ENCODE measurements around the gene MOSPD3. TPM values are rescaled to one million over a fixed set of nuclear protein-coding genes. Genes with fewer than 3 reads are reported as not detected.
A peak's percentile ranks its signal among the peaks of the same experiment; 100 is the strongest.

The MOSPD3 gene
- total RNA-seq, 1 donor from 2014 or later = 8.1 TPM

DNA sequence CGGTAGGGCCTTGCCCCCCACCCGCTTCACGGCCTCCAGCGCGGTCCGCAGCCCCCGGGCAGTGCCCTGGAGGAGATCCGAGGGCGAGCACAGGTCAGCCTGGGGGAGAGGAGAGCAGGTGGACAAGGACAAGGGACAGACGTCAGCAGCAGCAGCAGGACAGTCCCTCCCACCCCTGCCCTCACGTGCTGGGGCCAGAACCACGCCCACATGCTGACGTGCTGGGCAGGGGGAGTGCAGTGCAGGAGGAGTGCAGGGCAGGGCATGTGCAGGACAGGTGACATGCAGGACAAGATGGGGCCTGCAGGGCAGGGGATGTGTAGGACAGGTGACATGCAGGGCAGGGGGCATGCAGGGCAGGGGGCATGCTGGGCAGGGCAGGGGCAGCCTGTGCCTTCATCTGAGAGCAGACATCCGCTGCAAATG, 37.1 kb upstream of the MOSPD3 start:
- no peak for DNase-seq (ENCODE audit: low read depth)

DNA sequence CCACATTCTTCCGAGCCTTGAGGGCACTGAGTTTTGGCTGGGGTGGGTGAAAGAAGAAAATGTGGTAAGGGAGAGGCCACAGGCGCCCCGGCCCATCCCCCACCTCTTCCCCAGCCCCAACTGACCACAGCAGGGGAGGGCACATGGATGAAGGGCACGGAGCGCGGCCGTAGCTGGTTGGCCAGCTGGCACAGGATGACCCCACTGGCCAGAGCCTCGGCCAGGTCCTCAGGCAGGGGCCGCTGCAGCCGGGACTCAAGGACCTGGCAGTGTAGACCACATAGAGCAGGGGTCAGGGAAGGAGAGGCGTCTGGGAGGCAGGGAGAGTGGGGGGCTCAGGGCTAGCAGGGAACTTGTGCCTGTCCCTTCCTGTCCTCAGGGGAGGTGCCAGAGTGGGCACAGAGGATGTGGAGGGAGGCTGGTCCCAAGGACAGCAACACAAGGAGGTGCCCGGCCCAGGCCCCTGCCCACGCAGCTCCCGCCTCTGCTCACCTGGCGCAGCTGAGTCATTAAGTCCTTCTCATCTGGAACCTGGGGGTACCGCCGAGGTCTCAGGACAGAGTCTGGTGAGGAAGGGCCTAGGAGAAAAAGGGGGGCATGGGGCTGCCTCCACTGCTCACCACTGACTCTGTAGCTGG, 36.5 kb upstream of the MOSPD3 start:
- DNase-seq (ENCODE audit: low read depth) = no peak

DNA sequence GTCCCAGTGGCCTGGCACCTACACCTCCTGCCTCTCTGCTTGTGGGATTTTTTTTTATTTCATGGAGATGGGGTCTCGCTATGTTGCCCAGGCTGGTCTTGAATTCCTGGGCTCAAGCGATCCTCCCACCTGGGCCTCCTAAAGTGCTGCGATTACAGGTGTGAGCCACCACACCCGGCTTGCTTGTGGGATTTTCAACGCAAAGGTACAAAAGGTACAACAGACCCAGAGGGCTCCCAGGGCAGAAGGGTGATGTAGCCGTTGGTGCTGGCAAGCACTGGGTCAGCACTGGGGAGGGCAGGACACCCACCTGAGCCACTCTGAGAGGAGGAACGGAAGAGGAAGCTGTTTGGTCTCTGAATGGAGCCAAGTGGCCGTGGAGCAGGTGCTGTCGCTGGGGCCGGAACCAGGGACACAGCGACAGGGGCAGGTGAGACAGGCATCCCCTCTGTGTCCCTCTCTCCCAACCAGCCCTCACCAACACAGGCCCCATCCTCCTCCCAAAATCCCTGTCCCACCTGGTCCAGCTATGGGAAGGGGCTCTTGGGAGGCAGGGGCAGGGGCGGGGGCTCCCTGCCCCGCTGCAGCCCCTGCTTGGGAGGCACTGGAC, 35.9 kb upstream of the MOSPD3 start:
- DNase-seq (ENCODE audit: low read depth) = no peak

DNA sequence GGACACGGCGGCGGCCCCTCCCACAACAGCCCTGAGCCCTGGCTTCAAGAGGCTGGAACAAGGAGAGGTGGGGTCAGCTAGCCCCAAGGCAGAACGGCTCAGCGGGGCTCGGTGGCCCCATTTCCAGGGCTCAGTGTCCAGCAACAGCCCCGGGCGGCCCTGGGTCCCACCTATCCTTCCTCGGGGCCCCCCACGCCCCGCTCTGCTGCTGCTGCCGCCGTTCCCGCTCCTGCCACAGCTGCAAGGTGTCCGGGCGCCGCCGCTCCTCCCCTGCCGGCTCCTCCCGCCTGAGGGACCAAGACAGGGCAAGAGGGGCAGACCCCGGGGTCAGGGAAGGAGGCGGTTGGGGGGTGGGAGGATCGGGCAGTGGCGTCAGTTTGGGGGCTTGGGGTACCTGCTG, 35.2 kb upstream of the MOSPD3 start:
- DNase-seq (ENCODE audit: low read depth) = no peak

DNA sequence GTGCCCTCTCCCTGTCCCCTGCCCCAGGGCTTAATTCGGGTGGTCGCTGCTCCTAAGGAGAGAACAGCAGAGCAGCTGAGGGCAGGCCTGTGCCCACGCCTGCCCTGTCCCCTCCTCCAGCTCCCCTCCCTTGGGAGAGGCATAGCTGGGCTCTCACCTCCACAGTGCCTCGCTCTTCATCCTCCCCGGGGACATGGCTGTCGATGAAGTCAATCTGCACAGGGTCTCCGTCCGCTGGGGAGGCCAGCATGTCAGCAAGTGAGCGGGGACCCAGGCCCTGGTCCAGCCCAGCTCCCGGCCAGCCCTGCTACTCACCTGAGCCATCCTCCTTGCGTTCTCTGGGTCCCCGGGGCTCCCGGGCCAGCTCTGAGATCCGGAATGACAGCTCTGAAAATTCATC, 34.8 kb upstream of the MOSPD3 start:
- DNase-seq (ENCODE audit: low read depth) = no peak

DNA sequence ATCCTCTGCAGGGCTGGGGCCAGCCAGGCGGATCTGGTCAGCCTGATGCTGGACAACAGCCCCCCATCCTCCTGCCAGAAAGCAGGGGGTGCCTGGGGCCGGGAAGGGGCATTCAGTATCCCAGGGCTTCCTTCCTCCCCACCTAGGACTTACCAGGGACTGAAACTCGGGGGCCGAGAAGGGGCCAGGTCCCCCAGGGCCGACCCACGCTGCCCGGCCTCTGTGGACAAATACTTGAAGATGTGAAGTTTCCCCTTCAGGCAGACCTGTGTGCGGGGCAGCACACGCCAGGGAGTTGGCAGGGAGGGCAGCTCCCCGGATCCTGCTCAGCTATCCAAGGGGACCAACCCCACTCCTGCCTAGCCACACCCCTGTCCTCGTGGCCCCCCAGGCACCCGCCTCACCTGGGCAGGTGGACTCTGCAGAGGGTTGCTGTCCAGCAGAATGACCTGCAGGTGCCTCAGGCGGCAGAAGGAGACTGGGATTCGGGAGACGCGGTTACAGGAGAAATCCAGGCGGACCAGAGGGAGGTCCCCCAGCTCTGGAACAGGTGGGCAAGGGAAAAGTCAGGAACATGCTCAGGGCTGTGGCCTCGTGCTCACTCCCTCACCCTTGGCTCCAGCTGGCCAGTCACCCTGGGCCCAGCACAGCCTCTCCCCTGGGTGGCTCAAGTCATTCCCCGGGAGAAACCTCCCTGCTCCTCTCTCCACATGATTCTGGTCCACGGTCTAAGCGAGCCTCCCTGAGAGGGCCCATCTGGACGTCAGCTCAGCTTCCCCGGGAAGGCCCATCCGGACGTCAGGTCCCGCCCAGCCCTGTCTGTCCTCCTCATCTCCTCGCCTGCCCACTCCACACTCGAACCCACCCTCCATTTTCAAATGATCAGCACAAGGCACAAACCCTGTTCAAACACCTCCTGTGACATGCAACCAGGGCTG, 33.8 kb upstream of the MOSPD3 start:
- no peak for DNase-seq (ENCODE audit: low read depth)

DNA sequence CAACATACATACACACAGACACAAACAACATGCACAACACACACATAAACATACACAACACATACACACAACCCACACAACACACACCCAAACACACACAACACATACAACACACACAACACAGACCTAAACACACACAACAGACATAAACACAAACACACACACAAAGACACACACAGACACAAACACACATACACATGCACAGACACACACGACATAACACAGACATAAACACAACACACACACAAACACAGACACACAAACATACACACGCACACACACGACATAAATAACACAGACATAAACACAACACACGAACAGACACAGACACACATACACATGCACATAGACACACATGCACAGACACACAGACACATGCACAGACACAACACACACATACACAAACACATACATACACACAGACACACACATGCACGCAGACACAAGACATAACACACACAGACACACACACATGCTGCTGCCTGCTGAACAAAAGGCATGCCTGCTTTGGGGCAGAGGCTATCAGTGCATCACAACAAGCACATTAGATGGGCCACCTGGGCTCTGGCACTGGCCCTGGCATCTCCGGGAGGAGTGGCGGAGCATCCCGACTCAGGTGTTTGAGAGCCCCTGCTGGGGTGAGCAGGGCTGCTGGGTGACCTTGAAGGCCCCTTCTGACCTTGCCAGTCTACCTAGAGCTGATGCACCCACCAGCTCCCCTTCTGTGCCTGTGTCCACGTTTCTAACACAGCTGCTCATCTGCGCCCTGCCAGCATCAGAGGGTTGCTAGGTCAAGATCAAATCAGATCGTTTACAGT, 31.7 kb upstream of the MOSPD3 start:
- no peak for DNase-seq (ENCODE audit: low read depth)

DNA sequence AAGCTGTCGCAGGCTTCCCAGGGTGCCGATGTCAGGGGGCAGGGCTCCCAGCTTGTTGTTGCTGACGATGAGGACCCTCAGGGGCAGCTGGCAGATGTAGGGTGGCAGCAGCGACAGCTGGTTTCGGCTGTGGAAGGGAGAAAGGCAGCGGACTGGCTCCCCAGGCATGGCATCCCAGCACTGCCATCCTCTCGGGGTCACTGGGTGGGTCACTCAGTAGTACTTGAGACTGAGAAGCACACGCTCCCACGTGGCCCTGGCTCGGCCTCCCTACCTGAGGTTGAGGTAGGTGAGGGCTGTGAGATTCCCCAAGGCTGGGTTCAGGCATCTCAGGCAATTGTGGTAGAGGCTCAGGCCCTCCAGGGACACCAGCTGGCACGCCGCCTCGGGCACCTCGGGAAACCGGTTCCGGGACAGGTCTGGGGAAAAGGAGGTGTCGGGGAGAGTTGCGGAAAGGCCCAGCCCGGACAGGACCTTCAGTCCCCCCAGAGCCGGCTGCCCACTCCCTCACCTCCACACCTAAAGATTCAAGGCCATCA, 30.2 kb upstream of the MOSPD3 start:
- DNase-seq (ENCODE audit: low read depth) = no peak

DNA sequence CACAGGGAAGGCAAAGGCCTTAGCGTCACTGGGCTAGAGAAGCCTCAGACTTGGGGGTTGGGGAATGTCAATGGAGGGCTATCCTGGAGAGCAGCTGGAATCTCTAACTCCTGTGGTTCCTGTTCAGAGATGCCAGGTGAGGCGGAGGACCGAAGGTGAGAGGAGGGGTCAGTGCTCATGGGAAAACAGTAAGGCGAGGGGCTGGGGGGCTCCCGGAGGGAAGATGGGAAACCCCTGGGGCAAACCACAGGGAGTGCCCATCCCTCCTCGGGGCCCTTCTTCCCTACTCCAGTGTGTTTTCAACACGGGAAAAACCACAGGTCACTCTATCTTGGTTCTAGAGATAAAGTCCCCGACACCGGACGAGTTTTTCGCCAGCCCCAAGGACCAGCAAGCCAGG, 29.7 kb upstream of the MOSPD3 start:
- no peak for DNase-seq (ENCODE audit: low read depth)

DNA sequence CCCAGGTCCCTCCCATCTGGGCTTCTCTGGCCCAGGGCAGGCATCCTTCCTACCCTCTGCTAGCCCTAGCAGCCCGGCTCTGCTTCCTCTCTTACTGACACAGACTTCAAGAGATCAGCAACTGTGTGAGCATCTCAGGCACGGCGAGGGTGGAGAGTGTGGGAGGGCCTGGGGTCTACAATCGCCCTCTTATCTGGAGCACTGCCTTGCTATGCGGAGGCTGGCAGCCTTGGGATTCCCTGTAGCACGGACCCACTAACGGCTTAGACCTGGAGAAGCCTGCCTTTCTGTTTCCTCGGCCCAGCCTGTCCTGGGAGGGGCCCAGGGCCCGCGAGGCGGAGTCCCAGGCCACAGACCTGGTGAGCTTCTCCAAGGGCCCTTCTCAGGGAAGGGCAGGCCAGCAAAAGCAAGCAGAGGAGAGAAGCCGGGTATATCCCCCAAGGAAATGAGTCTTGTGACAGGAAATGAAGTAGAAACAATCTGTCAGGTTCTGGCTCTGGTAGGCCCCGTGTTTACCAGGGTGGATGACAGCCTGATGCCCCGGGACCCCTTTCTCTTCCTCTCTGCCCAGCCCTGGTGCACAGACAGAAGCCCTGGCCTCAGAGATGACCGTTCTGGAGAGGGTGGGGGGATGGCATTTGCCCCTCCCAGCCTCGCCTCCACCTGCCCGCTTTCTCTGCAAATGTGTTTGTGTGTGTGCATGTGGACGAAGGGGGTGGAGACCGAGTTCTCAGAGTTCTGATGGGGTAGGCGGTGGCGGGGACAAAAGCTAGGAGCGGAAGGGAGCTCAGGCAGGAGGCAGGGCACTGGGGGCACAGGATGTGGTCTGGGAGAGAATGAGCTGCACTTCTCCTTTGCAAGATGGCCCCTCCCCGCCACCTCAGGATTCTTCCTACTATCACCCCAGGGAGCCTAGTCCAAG, 28.9 kb upstream of the MOSPD3 start:
- DNase-seq (ENCODE audit: low read depth) = peak; percentile 33

DNA sequence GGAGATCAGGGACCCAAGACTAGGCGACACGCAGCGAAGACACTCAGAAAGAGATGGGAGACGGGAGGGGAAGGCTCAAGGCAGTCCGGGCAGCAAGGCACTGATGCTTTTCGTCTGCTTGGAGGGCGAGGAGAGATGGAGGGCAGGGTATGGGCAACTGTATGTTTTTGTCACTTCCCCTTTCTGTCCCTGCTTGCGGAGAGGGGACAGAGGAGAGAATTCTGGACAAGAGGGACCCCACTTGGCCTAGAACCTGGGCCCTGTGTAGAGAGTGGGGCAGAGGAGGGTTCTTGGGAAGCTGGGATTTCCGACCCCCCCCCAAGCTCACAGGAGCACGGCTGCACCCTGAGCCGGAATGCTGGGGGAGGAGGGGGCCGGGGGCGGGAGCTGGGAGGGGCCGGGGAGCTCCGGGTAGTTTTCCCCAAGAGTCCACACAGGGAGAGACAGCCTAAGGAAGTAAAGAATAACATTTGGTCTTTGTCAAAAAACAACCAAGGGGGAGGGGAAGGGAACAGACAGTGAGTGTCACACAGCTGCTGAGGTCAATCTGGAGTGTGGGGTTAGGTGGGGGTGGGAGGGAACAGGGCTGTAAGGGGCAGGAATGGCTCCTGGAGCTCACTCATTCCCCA, 28.2 kb upstream of the MOSPD3 start:
- DNase-seq (ENCODE audit: low read depth) = peak; percentile 94

DNA sequence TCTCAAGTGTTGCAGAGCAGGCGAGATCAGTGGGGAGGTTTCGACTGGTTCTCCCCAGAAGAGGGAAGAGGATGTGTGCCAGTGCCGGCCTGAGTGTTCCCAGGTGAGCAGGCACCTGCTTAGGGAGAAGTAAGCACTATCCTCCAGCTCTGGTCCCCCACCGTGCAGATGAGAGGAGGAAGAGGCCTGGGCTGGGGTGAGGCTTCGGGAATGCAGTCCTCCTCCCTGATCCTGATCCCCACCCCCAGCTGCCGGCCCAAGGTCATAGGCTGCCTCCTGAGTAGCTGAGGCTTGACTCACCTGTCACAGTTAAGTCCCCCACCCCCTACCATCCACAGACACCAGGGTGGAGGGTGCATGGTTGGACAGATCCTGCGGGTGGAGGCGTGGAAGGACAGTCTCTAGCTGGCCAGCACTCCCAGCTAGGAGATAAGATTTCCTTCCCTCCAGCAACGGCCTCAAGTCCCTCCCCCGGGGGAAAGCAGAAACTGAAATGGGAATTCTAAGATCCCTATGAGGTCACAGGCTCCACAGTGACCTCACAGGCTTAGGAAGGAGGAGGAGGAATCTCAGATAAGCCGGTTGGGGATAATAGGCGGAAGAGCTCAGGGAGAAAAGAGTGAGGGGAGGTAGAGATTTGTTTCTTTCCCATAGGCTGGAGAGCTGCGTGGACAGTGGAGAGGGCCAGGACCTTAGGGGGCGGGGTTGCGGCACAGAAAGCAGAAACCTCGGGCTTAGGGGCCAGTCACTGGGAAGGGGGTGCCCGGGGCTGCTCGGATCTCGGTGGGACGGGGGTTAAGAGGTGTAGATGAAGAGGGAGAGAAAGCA, 27.4 kb upstream of the MOSPD3 start:
- DNase-seq (ENCODE audit: low read depth) = peak; percentile 94

DNA sequence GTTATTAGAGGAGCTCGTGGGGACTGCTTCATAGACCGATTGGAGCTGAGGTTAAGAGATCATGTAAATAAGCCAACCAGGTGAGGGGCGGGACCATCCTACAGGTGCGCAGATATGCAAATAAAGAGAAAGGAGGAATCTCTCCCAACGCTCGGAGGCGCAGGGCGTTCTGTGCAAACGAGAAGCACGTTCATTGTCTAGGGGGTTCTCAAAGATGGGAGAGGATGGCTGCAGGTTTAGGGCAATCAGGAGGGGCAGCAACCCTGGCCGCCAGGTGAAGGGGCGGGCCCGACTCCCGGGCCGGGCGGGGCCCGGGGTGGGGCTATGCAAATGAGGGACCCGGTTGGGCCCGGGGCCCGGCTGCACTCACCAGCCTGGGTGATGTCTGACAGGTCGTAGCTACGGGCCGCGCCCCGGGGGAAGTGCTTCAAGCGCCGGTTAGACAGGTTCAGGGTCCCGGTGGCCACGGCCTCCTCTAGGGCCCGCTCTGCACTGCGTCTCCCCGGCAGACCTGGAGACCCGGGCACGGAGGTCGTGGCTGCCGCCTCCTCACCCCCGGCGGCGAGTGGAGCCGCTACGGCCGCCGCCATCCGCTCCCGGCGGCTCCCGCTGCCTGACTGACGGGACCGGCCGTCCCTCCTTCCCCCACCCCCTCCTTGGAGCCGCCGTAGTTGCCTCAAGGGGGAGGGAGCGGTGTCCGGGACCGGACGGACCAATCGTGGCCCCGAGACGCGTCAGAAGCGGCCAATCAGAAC, 26.7 kb upstream of the MOSPD3 start, which contains the start of gene LRCH4:
LRCH4 (minus strand) TSS at position 619 of the 755 bp plus-strand sequence; CDS start at position 590, 29 bp downstream.
- DNase-seq (ENCODE audit: low read depth) = no peak

DNA sequence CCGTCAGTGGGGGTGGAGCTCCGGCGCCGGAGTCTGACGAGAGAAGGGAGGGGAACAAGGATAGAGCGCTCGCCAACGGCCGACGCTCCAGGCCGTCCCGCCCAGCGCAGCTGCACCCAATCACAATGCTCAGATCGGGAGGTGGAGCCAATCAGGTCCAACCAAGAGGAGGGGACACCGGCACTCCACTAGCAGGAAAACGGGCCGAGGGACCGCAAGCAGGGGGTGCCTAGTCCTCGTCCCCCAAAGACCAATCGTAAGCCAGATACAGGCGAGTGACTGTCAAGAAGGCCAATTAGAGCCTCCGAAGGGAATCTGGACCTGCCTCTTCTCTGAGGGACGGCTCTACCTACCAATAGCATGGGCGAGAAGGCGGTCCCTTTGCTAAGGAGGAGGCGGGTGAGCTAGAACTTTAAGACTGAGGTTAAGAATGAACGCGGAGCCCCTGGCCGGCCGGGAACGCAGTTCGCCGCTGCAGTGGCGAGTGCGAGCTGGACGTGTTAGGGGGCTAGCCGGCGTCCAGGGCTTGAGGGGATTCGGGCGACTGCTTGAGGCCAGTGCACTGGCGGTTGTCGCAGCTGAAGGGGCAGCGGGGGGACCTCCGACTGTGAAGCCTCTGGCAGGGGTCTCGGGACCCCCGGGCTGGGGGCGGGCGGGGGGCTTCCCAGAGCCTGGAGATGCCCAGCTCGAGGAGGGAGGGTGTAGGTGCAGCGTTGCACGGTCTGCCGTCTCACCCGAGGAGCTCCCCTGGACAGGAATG, 25.9 kb upstream of the MOSPD3 start, which contains the start of gene FBXO24:
FBXO24 (plus strand) TSS at position 63 of the 760 bp plus-strand sequence; CDS start at position 361, 298 bp downstream.
- DNase-seq (ENCODE audit: low read depth) = peak; percentile 100

DNA sequence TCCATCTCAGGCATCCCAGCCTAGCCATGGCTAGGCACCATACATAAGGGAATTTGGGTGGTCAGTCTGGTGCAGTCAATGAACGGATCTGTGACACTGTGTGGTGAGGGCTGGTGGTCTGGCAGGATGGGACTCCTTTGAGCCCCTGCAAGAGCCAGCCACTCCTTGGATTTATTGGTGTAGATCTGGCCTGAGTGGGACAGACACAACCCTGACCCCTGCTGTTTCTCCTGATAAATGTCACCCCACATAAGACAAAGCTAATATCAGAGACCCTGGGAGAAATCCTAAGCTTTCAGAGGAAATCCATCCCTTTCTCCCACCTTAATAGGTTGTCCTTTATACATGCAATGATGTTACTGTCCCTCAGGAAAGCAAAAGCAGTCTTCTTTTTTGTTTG, 23.9 kb upstream of the MOSPD3 start:
- DNase-seq (ENCODE audit: low read depth) = peak; percentile 42

DNA sequence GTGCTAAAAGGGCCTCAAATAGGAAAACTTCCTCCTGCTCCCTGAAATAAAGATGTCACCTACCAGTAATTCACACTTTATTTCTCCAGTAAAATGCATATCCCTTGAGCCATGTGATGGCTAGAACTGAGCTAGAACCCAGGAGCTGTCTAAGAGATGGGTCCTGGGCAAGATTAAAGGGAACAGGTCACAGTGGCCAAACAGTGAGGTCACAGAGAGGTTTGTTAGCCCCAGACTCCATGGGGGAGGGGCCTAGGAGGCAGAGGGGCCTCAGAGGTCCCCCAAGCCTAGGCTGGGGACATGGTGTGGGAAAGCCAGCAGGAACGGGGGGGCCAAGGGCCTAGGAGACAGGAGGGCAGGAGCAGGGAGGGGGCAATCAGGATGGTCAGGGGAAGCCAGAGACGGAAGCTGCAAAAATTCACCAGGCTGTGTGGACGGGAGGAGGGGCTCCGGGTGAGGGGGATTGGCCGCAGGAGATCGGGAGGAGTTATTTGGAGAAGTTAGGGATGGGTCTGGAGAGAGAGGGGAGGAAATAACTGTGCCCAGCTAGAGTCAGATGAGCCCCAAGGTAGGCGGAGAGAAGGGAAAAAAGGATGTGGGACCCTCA, 22.9 kb upstream of the MOSPD3 start:
- DNase-seq (ENCODE audit: low read depth) = no peak

Measured in myocyte (in vitro differentiated cells).